Neural cell (in vitro differentiated cells): ENCODE results near the gene NUDT4. TPM values are rescaled to one million over a fixed set of nuclear protein-coding genes. Genes with fewer than 3 reads are reported as not detected.

ENCODE experiments used
- H2AFZ ChIP-seq: fragments of 200-600, 300-800 bp; sonication (generic), shearing (Covaris generic); 2 replicates; pipeline ENCODE4 v1.6.0; 2014; ENCODE audit warnings: low read depth, mild to moderate bottlenecking, antibody characterized with exemption, low read length, moderate library complexity
- H3F3A ChIP-seq: fragments of 200-600 bp; shearing (Covaris generic); 2 replicates; pipeline ENCODE4 v1.6.1; 2016; ENCODE audit warnings: mild to moderate bottlenecking, moderate library complexity, mixed read lengths, antibody characterized with exemption, low read length; ENCODE audit not compliant: insufficient read depth, poor library complexity, severe bottlenecking
- H3K27ac ChIP-seq: fragments of 200-600, 300-800 bp; sonication (generic), shearing (Covaris generic); 2 replicates; pipeline ENCODE4 v1.5.1; 2014; ENCODE audit warnings: mild to moderate bottlenecking, low read length, moderate library complexity
- H3K27me3 ChIP-seq: fragments of 300-800, 200-600 bp; sonication (generic), shearing (Covaris generic); 2 replicates; pipeline ENCODE4 v1.6.0; 2014; ENCODE audit warnings: mild to moderate bottlenecking, low read depth, low read length, moderate library complexity; ENCODE audit not compliant: insufficient read depth
- H3K36me3 ChIP-seq: fragments of 300-800, 200-600 bp; sonication (generic), shearing (Covaris generic); 2 replicates; pipeline ENCODE4 v1.5.1; 2014; ENCODE audit warnings: mild to moderate bottlenecking, antibody characterized with exemption, low read length, moderate library complexity; ENCODE audit not compliant: insufficient read depth
- H3K4me2 ChIP-seq: fragments of 300-800, 200-600 bp; sonication (generic), shearing (Covaris generic); 2 replicates; pipeline ENCODE4 v1.6.0; 2014; ENCODE audit warnings: mild to moderate bottlenecking, low read length
- H3K4me3 ChIP-seq: fragments of 300-800, 200-600 bp; sonication (generic), shearing (Covaris generic); 2 replicates; pipeline ENCODE4 v1.5.1; 2014; ENCODE audit warnings: mild to moderate bottlenecking, low read length, moderate library complexity
- H3K79me2 ChIP-seq: fragments of 200-600 bp; shearing (Covaris generic); replicated peaks from 2 replicates; pipeline ENCODE4 v1.6.0; 2014; ENCODE audit warnings: mild to moderate bottlenecking, low read length, moderate library complexity; ENCODE audit not compliant: insufficient read depth
- H3K9ac ChIP-seq: fragments of 300-800, 200-600 bp; sonication (generic), shearing (Covaris generic); 2 replicates; pipeline ENCODE4 v1.6.1; 2016; ENCODE audit warnings: mild to moderate bottlenecking, low read length, mixed read lengths
- H3K9me2 ChIP-seq: fragments of 200-600 bp; shearing (Covaris generic); 2 replicates; pipeline ENCODE4 v1.6.1; 2016; ENCODE audit warnings: mild to moderate bottlenecking, low read length, mixed read lengths; ENCODE audit not compliant: insufficient read depth
- H3K9me3 ChIP-seq: fragments of 200-600, 300-800 bp; sonication (generic), shearing (Covaris generic); 2 replicates; pipeline ENCODE4 v1.6.1; 2016; ENCODE audit warnings: mild to moderate bottlenecking, mixed run types, low read length, moderate library complexity, mixed read lengths
- H4K20me1 ChIP-seq: fragments of 200-600 bp; shearing (Covaris generic); 2 replicates; pipeline ENCODE4 v1.6.1; 2016; ENCODE audit warnings: mild to moderate bottlenecking, mixed run types; ENCODE audit not compliant: insufficient read depth
- CTCF ChIP-seq: fragments of 450-650 bp; IDR thresholded peaks from 2 replicates; pipeline ENCODE4 v1.5.1; 2014; ENCODE audit warnings: antibody characterized with exemption, mild to moderate bottlenecking, moderate library complexity; ENCODE audit not compliant: poor library complexity, severe bottlenecking
- EP300 ChIP-seq: fragments of 450-650 bp; conservative IDR thresholded peaks from 2 replicates; pipeline ENCODE4 v1.6.1; 2014; ENCODE audit warnings: antibody characterized with exemption, mild to moderate bottlenecking, moderate library complexity; ENCODE audit not compliant: poor library complexity, severe bottlenecking
- EZH2 ChIP-seq: fragments of 200-600, 300-800 bp; shearing (Covaris generic), sonication (generic); IDR thresholded peaks from 2 replicates; pipeline ENCODE4 v1.6.1; 2014; ENCODE audit warnings: antibody characterized with exemption, low read length, borderline replicate concordance, mild to moderate bottlenecking; ENCODE audit not compliant: insufficient read depth, poor library complexity, severe bottlenecking
- MXI1 ChIP-seq: fragments of 450-650 bp; conservative IDR thresholded peaks from 2 replicates; pipeline ENCODE4 v1.6.1; 2014; ENCODE audit warnings: antibody characterized with exemption, mild to moderate bottlenecking; ENCODE audit not compliant: poor library complexity, severe bottlenecking
- POLR2AphosphoS5 ChIP-seq: IDR thresholded peaks from 2 replicates; pipeline ENCODE4 v1.6.1; 2012
- RAD21 ChIP-seq: fragments of 450-650 bp; conservative IDR thresholded peaks from 2 replicates; pipeline ENCODE4 v1.6.1; 2014; ENCODE audit warnings: antibody characterized with exemption, mild to moderate bottlenecking, moderate library complexity
- REST ChIP-seq: IDR thresholded peaks from 2 replicates; pipeline ENCODE4 v1.6.1; 2012; ENCODE audit warnings: borderline replicate concordance
- SMC3 ChIP-seq: fragments of 450-650 bp; conservative IDR thresholded peaks from 2 replicates; pipeline ENCODE4 v1.6.1; 2014; ENCODE audit warnings: antibody characterized with exemption, mild to moderate bottlenecking, moderate library complexity; ENCODE audit not compliant: poor library complexity
- TAF1 ChIP-seq: IDR thresholded peaks from 2 replicates; pipeline ENCODE4 v1.6.1; 2012; ENCODE audit warnings: low read depth
- polyA plus RNA-seq: library from polyadenylated mRNA; depleted of rRNA; stranded (reverse); fragments of >200 nt; gene quantifications from 2 replicates; pipeline ENCODE4 v1.2.3, GENCODE V29; 2014

The NUDT4 gene
- polyA plus RNA-seq, 1 donor from 2014 or later, result 39.9 TPM

- no peaks in the 10 kb centered on the region for H3K9me2 ChIP-seq
- H3K9ac ChIP-seq, result no peak overlapping the region
- H3K36me3 ChIP-seq, result no peaks in the 10 kb centered on the region
- no peak overlapping the region for H3K4me3 ChIP-seq
- H3K27ac ChIP-seq, result no peak overlapping the region
- no peaks in the 10 kb centered on the region for H3K27me3 ChIP-seq
- no peak for TF ChIP-seq CTCF
- TF ChIP-seq TAF1, result no peak
- no peak for TF ChIP-seq SMC3
- no peak for TF ChIP-seq REST
- TF ChIP-seq MXI1, result no peak
- no peak for TF ChIP-seq POLR2AphosphoS5
- TF ChIP-seq EZH2, result no peak
- TF ChIP-seq EP300, result no peak
- TF ChIP-seq RAD21, result no peak
- H3F3A ChIP-seq, result no peaks in the 10 kb centered on the region
- H3K4me2 ChIP-seq, result no peak overlapping the region
- H4K20me1 ChIP-seq, result no peaks in the 10 kb centered on the region
- no peaks in the 10 kb centered on the region for H3K79me2 ChIP-seq
- no peak overlapping the region for H2AFZ ChIP-seq
- H3K9me3 ChIP-seq, result no peaks in the 10 kb centered on the region
Observed at GRCh38 chr12:93333828-93334227, 43.9 kb upstream of the NUDT4 start.

- Histone ChIP-seq H3K9me2 (no peaks in the 10 kb centered on the region), H2AFZ (no peak overlapping the region), H3K79me2 (no peaks in the 10 kb centered on the region), H3K27ac (no peak overlapping the region), H3K4me2 (no peak overlapping the region), H3K9me3 (no peaks in the 10 kb centered on the region), H3F3A (no peaks in the 10 kb centered on the region), H3K27me3 (no peaks in the 10 kb centered on the region), H3K4me3 (no peak overlapping the region), H3K9ac (no peak overlapping the region), H4K20me1 (no peaks in the 10 kb centered on the region), H3K36me3 (no peaks in the 10 kb centered on the region)
- TF ChIP-seq REST (no peak), CTCF (no peak), EP300 (no peak), TAF1 (no peak), POLR2AphosphoS5 (no peak), EZH2 (no peak)
Observed at GRCh38 chr12:93335603-93336162, 42.0 kb upstream of the NUDT4 start.
